ENCODE data around the gene ASAH2. TPM values are rescaled to one million over a fixed set of nuclear protein-coding genes. Genes with fewer than 3 reads are reported as not detected.

The ASAH2 gene
- total RNA-seq, result 10 to 100 TPM in 1 of 3 donors, 1 to 10 TPM in 2; 5.6 to 10.0 (median 7.7) TPM

GRCh38 chr10:50251394-50251793, at the start of gene ASAH2:
Gene ASAH2, minus strand, starts transcription at chr10:50251516. Its CDS starts 2,906 bp downstream, at chr10:50248610.
- no peak for ATAC-seq
- H3K4me1 Mint-ChIP-seq (ENCODE audit: low read depth), result no peaks in the 10 kb centered on the region
- H3K36me3 Mint-ChIP-seq (ENCODE audit: insufficient read depth), result no peaks in the 10 kb centered on the region
- peaks cover 16% of the 10 kb centered on the region for H3K27me3 Mint-ChIP-seq (ENCODE audit: low read depth)
- no peaks in the 10 kb centered on the region for H3K9me3 Mint-ChIP-seq
- DNase-seq, result no peak
- H3K4me3 Mint-ChIP-seq, result no peak within 1 kb of the TSS

DNA sequence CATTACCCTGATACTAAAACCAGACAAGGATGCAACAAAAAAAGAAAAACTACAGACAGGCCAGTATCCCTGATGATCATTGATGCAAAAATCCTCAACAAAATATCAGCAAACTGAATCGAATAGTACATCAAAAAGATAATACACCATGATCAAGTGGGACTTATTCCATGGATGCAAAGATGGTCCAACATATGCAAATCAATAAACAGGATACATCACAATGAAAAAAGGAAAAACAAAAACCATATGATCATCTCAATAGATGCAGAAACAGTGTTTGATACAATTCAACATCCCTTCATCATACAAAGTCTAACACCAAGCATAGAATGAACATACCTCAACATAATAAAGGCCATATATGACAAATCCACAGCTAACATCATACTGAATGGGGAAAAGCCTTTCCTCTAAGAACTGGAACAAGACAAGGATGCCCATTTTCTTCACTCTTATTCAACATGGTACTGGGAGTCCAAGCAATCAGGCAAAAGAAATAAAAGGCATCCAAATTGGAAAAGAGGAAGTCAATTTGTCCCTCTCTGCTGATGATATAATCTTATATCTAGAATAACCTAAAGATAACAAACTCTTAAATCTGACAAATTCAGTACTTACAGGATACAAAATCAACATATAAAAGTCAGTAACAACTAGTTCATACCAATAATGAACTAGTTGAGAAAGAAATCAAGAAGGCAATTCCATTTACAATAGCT, 48.8 kb upstream of the ASAH2 start:
- no peaks in the 10 kb centered on the region for H3K27me3 Mint-ChIP-seq (ENCODE audit: low read depth)
- no peak for DNase-seq
- H3K36me3 Mint-ChIP-seq (ENCODE audit: insufficient read depth), result peaks cover 8% of the 10 kb centered on the region
- no peak overlapping the region for H3K4me3 Mint-ChIP-seq
- peaks cover 2% of the 10 kb centered on the region for H3K4me1 Mint-ChIP-seq (ENCODE audit: low read depth)
- peaks cover 7% of the 10 kb centered on the region for H3K9me3 Mint-ChIP-seq
- ATAC-seq, result no peak

GRCh38 chr10:50295367-50295766, 44.1 kb upstream of the ASAH2 start:
- Mint-ChIP-seq H3K36me3 (ENCODE audit: insufficient read depth) (peaks cover 3% of the 10 kb centered on the region), H3K4me3 (no peak overlapping the region), H3K9me3 (peaks cover 7% of the 10 kb centered on the region), H3K27me3 (ENCODE audit: low read depth) (no peaks in the 10 kb centered on the region), H3K4me1 (ENCODE audit: low read depth) (no peaks in the 10 kb centered on the region)
- no peak for DNase-seq
- ATAC-seq, result no peak

- Mint-ChIP-seq H3K4me3 (no peak overlapping the region), H3K36me3 (ENCODE audit: insufficient read depth) (peaks cover 3% of the 10 kb centered on the region), H3K27me3 (ENCODE audit: low read depth) (no peaks in the 10 kb centered on the region), H3K4me1 (ENCODE audit: low read depth) (no peaks in the 10 kb centered on the region), H3K9me3 (peaks cover 7% of the 10 kb centered on the region)
- DNase-seq (no peak), ATAC-seq (no peak)
Observed at GRCh38 chr10:50294582-50294981, 43.3 kb upstream of the ASAH2 start.

DNA sequence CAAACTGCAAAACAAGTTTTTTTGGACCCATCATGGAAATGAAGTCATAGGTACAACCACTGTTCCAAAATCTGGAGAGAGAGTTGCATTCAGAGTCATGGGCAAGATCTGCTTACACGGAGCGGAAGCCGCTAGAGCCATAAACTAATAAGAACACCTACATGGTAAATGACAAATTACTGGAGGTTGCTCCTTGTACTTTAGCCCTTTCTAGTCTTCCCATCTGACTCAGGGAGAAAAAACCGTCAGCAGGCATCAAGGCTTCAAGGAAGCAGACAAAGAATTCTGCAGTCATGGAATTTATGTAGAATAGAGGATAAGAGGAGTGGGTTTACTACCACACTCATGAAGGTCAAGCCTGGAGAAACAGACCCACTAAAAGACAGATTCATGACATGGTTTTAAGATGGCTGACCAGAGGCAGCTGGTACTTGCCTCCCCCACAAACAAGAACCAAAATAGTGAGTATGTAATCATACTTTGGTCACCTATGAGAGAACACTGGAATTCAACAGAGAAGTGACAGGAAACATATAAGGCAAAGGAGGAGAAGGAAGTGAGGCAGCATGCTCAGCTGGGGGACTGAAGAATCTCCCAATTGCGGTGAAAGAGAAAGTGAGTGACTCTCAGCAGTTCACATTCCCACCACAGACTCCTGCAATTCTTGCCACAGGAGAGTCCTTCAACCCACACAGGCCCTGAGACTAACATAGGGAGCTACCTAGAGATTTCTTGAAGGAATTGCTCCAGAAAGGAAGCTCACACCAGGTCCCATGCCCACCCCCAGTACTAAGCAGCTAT, 42.4 kb upstream of the ASAH2 start:
- H3K27me3 Mint-ChIP-seq (ENCODE audit: low read depth), result no peaks in the 10 kb centered on the region
- H3K4me1 Mint-ChIP-seq (ENCODE audit: low read depth), result no peaks in the 10 kb centered on the region
- DNase-seq (no peak), ATAC-seq (no peak)
- H3K4me3 Mint-ChIP-seq, result no peak overlapping the region
- H3K36me3 Mint-ChIP-seq (ENCODE audit: insufficient read depth), result peaks cover 3% of the 10 kb centered on the region
- peaks cover 4% of the 10 kb centered on the region for H3K9me3 Mint-ChIP-seq

- H3K4me1 Mint-ChIP-seq (ENCODE audit: low read depth), result no peaks in the 10 kb centered on the region
- no peaks in the 10 kb centered on the region for H3K9me3 Mint-ChIP-seq
- ATAC-seq (no peak), DNase-seq (no peak)
- peaks cover 1% of the 10 kb centered on the region for H3K36me3 Mint-ChIP-seq (ENCODE audit: insufficient read depth)
- no peak overlapping the region for H3K4me3 Mint-ChIP-seq
- no peaks in the 10 kb centered on the region for H3K27me3 Mint-ChIP-seq (ENCODE audit: low read depth)
Observed at GRCh38 chr10:50291261-50291850, 40.0 kb upstream of the ASAH2 start.

DNA sequence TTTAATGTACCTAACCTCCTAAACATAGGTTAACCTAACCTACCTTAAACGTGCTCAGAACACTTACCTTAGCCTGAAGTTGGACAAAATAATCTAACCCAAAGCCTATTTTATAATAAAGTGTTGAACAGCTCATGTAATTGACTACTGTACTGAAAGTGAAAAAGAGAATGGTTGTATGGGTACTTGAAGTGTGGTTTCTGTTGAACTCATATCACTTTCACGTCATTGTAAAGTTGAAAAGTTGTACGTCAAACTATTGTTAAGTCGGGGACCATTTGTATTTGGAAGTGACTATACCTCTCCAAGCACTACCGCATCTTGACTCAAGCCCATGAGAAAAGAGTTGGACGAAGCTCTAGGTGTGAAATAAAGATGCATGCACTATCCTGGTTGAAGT, 37.9 kb upstream of the ASAH2 start:
- Mint-ChIP-seq H3K4me3 (no peak overlapping the region), H3K27me3 (ENCODE audit: low read depth) (no peaks in the 10 kb centered on the region), H3K36me3 (ENCODE audit: insufficient read depth) (no peaks in the 10 kb centered on the region), H3K4me1 (ENCODE audit: low read depth) (no peaks in the 10 kb centered on the region), H3K9me3 (no peaks in the 10 kb centered on the region)
- no peak for ATAC-seq
- DNase-seq, result no peak

DNA sequence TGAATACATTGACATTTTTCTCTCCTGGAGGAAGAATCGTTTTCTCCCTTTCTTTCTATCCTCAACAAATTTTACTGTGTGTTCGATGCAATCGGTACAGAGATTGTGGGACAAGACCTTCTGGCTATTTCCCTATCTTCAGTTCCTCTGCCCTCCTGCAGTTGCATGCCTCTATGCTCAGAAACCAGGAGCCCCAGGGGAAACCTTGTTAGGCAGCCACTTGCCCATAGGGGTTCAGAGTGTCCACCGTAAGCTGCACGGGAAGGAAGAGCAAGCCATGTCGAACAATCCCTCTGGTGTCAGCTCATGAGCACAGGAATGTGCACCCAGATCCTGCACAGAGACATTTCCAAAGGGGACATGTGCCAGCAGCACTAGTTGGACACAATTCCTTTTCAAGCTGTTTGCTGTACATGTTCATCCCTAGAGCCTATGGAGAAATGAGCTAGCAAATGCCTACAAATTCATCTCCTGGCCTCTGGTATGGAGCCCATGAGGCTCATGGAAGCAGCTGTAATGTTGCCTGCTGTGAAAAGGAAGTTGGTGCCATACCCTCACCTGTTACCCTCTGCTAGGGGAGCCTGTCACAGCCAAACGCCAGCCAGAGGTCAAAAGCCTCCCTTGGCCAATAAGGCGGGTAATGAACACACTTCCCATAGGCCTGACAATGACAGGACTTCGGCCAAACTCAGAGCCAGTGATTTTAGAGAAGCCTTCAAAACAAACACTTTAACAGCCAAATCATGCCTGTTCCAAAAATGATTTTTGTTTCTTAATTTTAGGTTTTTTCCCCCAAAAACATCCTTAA, 35.9 kb upstream of the ASAH2 start:
- ATAC-seq (no peak), DNase-seq (no peak)
- H3K4me1 Mint-ChIP-seq (ENCODE audit: low read depth), result no peaks in the 10 kb centered on the region
- no peaks in the 10 kb centered on the region for H3K36me3 Mint-ChIP-seq (ENCODE audit: insufficient read depth)
- no peaks in the 10 kb centered on the region for H3K27me3 Mint-ChIP-seq (ENCODE audit: low read depth)
- H3K9me3 Mint-ChIP-seq, result no peaks in the 10 kb centered on the region
- no peak overlapping the region for H3K4me3 Mint-ChIP-seq

GRCh38 chr10:50286517-50286916, 35.2 kb upstream of the ASAH2 start:
- peaks cover 6% of the 10 kb centered on the region for H3K27me3 Mint-ChIP-seq (ENCODE audit: low read depth)
- H3K4me1 Mint-ChIP-seq (ENCODE audit: low read depth), result no peaks in the 10 kb centered on the region
- no peak for ATAC-seq
- DNase-seq, result no peak
- H3K4me3 Mint-ChIP-seq, result no peak overlapping the region
- H3K9me3 Mint-ChIP-seq, result no peaks in the 10 kb centered on the region
- no peaks in the 10 kb centered on the region for H3K36me3 Mint-ChIP-seq (ENCODE audit: insufficient read depth)

GRCh38 chr10:50281967-50282522, 30.7 kb upstream of the ASAH2 start:
- H3K9me3 Mint-ChIP-seq, result no peaks in the 10 kb centered on the region
- ATAC-seq (no peak), DNase-seq (no peak)
- no peak overlapping the region for H3K4me3 Mint-ChIP-seq
- no peaks in the 10 kb centered on the region for H3K4me1 Mint-ChIP-seq (ENCODE audit: low read depth)
- H3K27me3 Mint-ChIP-seq (ENCODE audit: low read depth), result peaks cover 22% of the 10 kb centered on the region
- H3K36me3 Mint-ChIP-seq (ENCODE audit: insufficient read depth), result no peaks in the 10 kb centered on the region

DNA sequence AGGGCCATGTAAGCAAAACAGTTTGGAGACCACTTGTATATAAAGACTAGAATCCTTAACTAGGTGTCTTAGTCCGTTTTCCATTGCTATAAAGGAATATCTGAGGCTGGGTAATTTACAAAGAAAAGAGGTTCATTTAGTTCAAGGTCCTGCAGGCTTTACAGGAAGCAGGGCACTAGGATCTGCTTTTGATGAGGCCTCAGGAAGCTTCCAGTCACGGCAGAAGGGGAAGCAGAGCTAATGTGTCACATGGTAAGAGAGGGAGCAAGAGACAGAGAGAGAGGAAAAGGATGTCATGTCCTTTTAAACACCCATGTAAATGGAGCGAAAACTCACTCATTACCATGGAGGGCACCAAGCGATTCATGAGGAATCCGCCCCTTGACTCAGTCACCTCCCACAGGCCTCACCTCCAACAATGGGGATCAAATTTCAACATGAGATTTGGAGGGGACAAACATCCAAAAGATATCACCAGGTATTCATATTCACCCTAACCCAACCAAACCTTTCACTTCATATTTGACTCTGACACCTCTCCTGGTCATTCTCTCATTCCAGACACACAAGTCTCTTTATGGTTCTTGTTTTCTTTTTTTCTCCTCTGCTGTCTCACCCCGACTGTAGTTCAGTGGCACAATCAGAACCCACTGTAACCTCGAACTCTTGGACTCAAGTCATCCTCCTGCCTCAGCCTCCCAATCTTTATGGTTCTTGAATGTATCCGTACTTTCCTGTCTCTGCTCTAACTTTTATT, 30.1 kb upstream of the ASAH2 start:
- DNase-seq (no peak), ATAC-seq (no peak)
- Mint-ChIP-seq H3K4me1 (ENCODE audit: low read depth) (no peaks in the 10 kb centered on the region), H3K4me3 (no peak overlapping the region), H3K9me3 (no peaks in the 10 kb centered on the region), H3K27me3 (ENCODE audit: low read depth) (peaks cover 26% of the 10 kb centered on the region), H3K36me3 (ENCODE audit: insufficient read depth) (no peaks in the 10 kb centered on the region)

DNA sequence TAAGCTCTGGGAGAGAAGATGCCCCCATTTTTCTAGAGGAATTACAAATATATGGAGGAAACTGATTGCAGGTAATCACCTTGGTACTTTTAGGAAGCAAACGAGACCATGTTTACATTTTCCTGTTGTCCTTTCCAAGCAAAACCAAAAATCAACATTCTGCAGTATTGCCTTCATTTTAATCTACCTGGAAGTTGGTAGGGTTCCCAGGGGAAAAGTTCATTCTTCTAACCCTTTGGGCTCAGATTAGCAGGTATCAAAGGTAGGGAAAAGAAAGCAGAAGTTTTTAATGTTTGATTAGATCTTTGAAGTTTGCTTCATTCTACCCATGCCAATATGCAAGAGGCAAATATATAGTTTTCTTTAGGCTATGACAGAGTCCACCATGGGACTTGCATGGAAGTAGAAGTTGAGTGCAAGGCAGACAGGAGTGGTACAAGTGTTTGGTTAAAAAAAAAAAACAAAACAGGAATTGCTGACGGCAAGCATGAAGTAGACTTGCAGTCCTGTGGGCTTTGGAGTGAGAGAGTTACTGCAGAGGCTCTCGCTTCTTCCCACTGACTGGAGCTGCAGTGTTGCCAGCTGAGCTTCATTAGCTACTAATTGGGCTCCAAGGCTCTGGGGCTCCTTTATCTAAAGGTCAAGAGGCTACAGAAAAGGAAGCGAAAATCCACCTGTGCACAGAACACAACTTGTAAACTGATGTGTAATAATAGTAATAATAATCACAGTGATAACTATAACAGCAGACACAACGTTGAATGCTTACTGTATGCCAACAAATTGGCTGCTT, 28.9 kb upstream of the ASAH2 start:
- H3K4me3 Mint-ChIP-seq, result no peak overlapping the region
- ATAC-seq (no peak), DNase-seq (no peak)
- no peaks in the 10 kb centered on the region for H3K4me1 Mint-ChIP-seq (ENCODE audit: low read depth)
- H3K9me3 Mint-ChIP-seq, result no peaks in the 10 kb centered on the region
- H3K36me3 Mint-ChIP-seq (ENCODE audit: insufficient read depth), result no peaks in the 10 kb centered on the region
- peaks cover 28% of the 10 kb centered on the region for H3K27me3 Mint-ChIP-seq (ENCODE audit: low read depth)

DNA sequence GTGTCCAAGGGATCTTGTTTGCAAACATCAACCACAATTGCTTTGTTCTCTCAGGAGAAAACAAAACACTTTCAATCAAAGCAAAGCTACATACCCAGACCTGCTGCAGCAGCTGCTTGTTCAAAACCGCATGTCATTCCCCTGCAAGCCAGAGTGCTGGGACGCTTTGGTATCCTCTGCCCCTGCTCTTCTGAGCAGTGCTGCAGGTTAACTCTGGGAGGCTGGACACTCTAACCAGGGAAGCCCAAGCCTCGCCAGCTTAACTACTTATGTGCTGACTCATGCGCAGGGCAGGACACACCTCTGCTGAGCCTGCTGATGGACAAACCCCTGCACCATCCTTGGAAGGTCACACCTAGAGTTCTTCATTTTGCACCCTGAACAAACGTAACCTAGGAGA, 28.2 kb upstream of the ASAH2 start:
- ATAC-seq (no peak), DNase-seq (no peak)
- H3K9me3 Mint-ChIP-seq, result no peaks in the 10 kb centered on the region
- H3K4me1 Mint-ChIP-seq (ENCODE audit: low read depth), result no peaks in the 10 kb centered on the region
- H3K36me3 Mint-ChIP-seq (ENCODE audit: insufficient read depth), result no peaks in the 10 kb centered on the region
- peaks cover 28% of the 10 kb centered on the region for H3K27me3 Mint-ChIP-seq (ENCODE audit: low read depth)
- no peak overlapping the region for H3K4me3 Mint-ChIP-seq
